Dedifferentiated amniotic fluid mesenchymal stem cell (primary cell): ENCODE results near the gene MAN2A2.

Experiments used
- DNase-seq: peaks from one replicate; pipeline ENCODE4 v3.0.0-alpha.2; 2016; ENCODE audit errors: extremely low spot score

The MAN2A2 gene

GRCh38 chr15:90902840-90903732, at the start of gene MAN2A2:
Gene MAN2A2 (plus strand): TSS chr15:90903302. CDS start chr15:90904208, 906 bp downstream.
- DNase-seq = peak; percentile 16

GRCh38 chr15:90855139-90855538, 48.0 kb upstream of the MAN2A2 start:
- no peak for DNase-seq

GRCh38 chr15:90857337-90857736, 45.8 kb upstream of the MAN2A2 start:
- DNase-seq = no peak

- no peak for DNase-seq
These were observed 45.1 kb upstream of the MAN2A2 start for GRCh38 chr15:90857883-90858443.

GRCh38 chr15:90859234-90860131, 43.6 kb upstream of the MAN2A2 start:
- DNase-seq = no peak

- no peak for DNase-seq
These were observed 42.7 kb upstream of the MAN2A2 start for GRCh38 chr15:90860450-90860849.

GRCh38 chr15:90860942-90861675, 42.0 kb upstream of the MAN2A2 start:
- DNase-seq = no peak

GRCh38 chr15:90862487-90862886, 40.6 kb upstream of the MAN2A2 start:
- no peak for DNase-seq

- DNase-seq = no peak
These were observed 39.9 kb upstream of the MAN2A2 start for GRCh38 chr15:90862964-90863778.

- no peak for DNase-seq
These were observed 39.1 kb upstream of the MAN2A2 start for GRCh38 chr15:90863987-90864386.

GRCh38 chr15:90864507-90864906, 38.6 kb upstream of the MAN2A2 start:
- DNase-seq = no peak

GRCh38 chr15:90865702-90866101, 37.4 kb upstream of the MAN2A2 start:
- DNase-seq = no peak

- no peak for DNase-seq
These were observed 36.9 kb upstream of the MAN2A2 start for GRCh38 chr15:90866161-90866715.

- DNase-seq = no peak
These were observed 36.3 kb upstream of the MAN2A2 start for GRCh38 chr15:90866800-90867199.

- no peak for DNase-seq
These were observed 34.8 kb upstream of the MAN2A2 start, which contains the start of gene FURIN for GRCh38 chr15:90868261-90868689. Gene FURIN (plus strand): TSS chr15:90868588. CDS start chr15:90875741, 7,153 bp downstream.

GRCh38 chr15:90869140-90869541, 34.0 kb upstream of the MAN2A2 start:
- DNase-seq = no peak

- DNase-seq = peak; percentile 63
These were observed 33.3 kb upstream of the MAN2A2 start for GRCh38 chr15:90869601-90870353.

GRCh38 chr15:90870354-90871138, 32.6 kb upstream of the MAN2A2 start:
- DNase-seq = no peak
